Astrocyte (in vitro differentiated cells and primary cell): ENCODE results near the gene DCTN5. TPM values are rescaled to one million over a fixed set of nuclear protein-coding genes. Genes with fewer than 3 reads are reported as not detected.

Experiments
- DNase-seq: peaks from one replicate; pipeline ENCODE4 v3.0.0-alpha.2; 2010; ENCODE audit warnings: low read depth
- FAIRE-seq: peaks from 2 replicates; lab custom pipeline; 2011; peaks lifted over from hg19 to GRCh38; lab: Jason Lieb, UNC
- H2AFZ ChIP-seq: 2 replicates; pipeline ENCODE4 v1.6.0; 2012; ENCODE audit warnings: low read depth, low read length, inconsistent platforms
- H3K27ac ChIP-seq: 2 replicates; pipeline ENCODE4 v1.5.1; 2011; ENCODE audit warnings: low read depth, low read length, inconsistent platforms
- H3K27me3 ChIP-seq: 2 replicates; pipeline ENCODE4 v1.6.0; 2011; ENCODE audit warnings: low read length, inconsistent platforms; ENCODE audit not compliant: insufficient read depth
- H3K36me3 ChIP-seq: 2 replicates; pipeline ENCODE4 v1.5.1; 2011; ENCODE audit warnings: low read length, inconsistent platforms; ENCODE audit not compliant: insufficient read depth
- H3K4me1 ChIP-seq: 2 replicates; pipeline ENCODE4 v1.5.1; 2011; ENCODE audit warnings: low read length, inconsistent platforms; ENCODE audit not compliant: insufficient read depth
- H3K4me2 ChIP-seq: 2 replicates; pipeline ENCODE4 v1.6.0; 2012; ENCODE audit warnings: low read length, inconsistent platforms
- H3K4me3 ChIP-seq: 2 replicates; pipeline ENCODE4 v1.5.1; 2011; ENCODE audit warnings: low read depth, mild to moderate bottlenecking, low read length, inconsistent platforms; ENCODE audit not compliant: insufficient read depth
- H3K79me2 ChIP-seq: 2 replicates; pipeline ENCODE4 v1.6.0; 2012; ENCODE audit warnings: mild to moderate bottlenecking, low read length, inconsistent platforms; ENCODE audit not compliant: insufficient read depth
- H3K9ac ChIP-seq: 2 replicates; pipeline ENCODE4 v1.6.0; 2012; ENCODE audit warnings: mild to moderate bottlenecking, low read length, inconsistent platforms
- H3K9me3 ChIP-seq: 2 replicates; pipeline ENCODE4 v1.5.1; 2012; ENCODE audit warnings: low read depth, mild to moderate bottlenecking, low read length, inconsistent platforms; ENCODE audit not compliant: insufficient read depth
- H4K20me1 ChIP-seq: 2 replicates; pipeline ENCODE4 v1.6.0; 2012; ENCODE audit warnings: low read length, inconsistent platforms; ENCODE audit not compliant: insufficient read depth
- H3K27ac Mint-ChIP-seq: one replicate; pipeline ENCODE4 v1.8.0; 2021; ENCODE audit warnings: mild to moderate bottlenecking, mixed read lengths; ENCODE audit not compliant: unreplicated experiment
- H3K27me3 Mint-ChIP-seq: one replicate; pipeline ENCODE4 v1.8.0; 2021; ENCODE audit warnings: low read depth, mixed read lengths; ENCODE audit not compliant: unreplicated experiment
- H3K36me3 Mint-ChIP-seq: one replicate; pipeline ENCODE4 v1.8.0; 2021; ENCODE audit warnings: low read depth, mixed read lengths; ENCODE audit not compliant: unreplicated experiment
- H3K4me1 Mint-ChIP-seq: one replicate; pipeline ENCODE4 v1.8.0; 2021; ENCODE audit warnings: low read depth, mixed read lengths; ENCODE audit not compliant: unreplicated experiment
- H3K4me3 Mint-ChIP-seq: one replicate; pipeline ENCODE4 v1.8.0; 2021; ENCODE audit warnings: mild to moderate bottlenecking, moderate library complexity, mixed read lengths; ENCODE audit not compliant: unreplicated experiment
- H3K9me3 Mint-ChIP-seq: one replicate; pipeline ENCODE4 v1.8.0; 2021; ENCODE audit warnings: mild to moderate bottlenecking, mixed read lengths; ENCODE audit not compliant: unreplicated experiment
- EZH2 ChIP-seq: IDR thresholded peaks from 2 replicates; pipeline ENCODE4 v1.6.1; 2012; ENCODE audit warnings: mild to moderate bottlenecking, low read length, inconsistent platforms; ENCODE audit not compliant: insufficient read depth
- total RNA-seq: library from RNA; stranded (reverse); gene quantifications from 2 replicates; pipeline ENCODE4 v1.2.1, GENCODE V29; 2021
- TF ChIP-seq, protein P1 (sequence below): IDR thresholded peaks from 2 replicates; pipeline ENCODE4 v1.5.1; 2011; ENCODE audit warnings: low read depth, mild to moderate bottlenecking, inconsistent platforms, low read length, moderate library complexity; ENCODE audit not compliant: insufficient read depth

The DCTN5 gene
- total RNA-seq, 1 donor from 2014 or later = 117 TPM

- Histone ChIP-seq H3K36me3 (peaks cover 19% of the 10 kb centered on the region), H2AFZ (no peak overlapping the region), H3K79me2 (peaks cover 37% of the 10 kb centered on the region), H4K20me1 (peaks cover 47% of the 10 kb centered on the region), H3K4me3 (no peak overlapping the region), H3K9me3 (no peaks in the 10 kb centered on the region), H3K27ac (no peak overlapping the region), H3K9ac (no peak overlapping the region), H3K4me1 (peaks cover 23% of the 10 kb centered on the region), H3K27me3 (no peaks in the 10 kb centered on the region), H3K4me2 (no peak overlapping the region)
- DNase-seq = no peak
- TF ChIP-seq, protein P1, sequence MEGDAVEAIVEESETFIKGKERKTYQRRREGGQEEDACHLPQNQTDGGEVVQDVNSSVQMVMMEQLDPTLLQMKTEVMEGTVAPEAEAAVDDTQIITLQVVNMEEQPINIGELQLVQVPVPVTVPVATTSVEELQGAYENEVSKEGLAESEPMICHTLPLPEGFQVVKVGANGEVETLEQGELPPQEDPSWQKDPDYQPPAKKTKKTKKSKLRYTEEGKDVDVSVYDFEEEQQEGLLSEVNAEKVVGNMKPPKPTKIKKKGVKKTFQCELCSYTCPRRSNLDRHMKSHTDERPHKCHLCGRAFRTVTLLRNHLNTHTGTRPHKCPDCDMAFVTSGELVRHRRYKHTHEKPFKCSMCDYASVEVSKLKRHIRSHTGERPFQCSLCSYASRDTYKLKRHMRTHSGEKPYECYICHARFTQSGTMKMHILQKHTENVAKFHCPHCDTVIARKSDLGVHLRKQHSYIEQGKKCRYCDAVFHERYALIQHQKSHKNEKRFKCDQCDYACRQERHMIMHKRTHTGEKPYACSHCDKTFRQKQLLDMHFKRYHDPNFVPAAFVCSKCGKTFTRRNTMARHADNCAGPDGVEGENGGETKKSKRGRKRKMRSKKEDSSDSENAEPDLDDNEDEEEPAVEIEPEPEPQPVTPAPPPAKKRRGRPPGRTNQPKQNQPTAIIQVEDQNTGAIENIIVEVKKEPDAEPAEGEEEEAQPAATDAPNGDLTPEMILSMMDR = no peak
- no peak for TF ChIP-seq EZH2
- H3K4me1 Mint-ChIP-seq = peaks cover 9% of the 10 kb centered on the region
- no peaks in the 10 kb centered on the region for H3K9me3 Mint-ChIP-seq
- no peaks in the 10 kb centered on the region for H3K27me3 Mint-ChIP-seq
- FAIRE-seq = no peak
- H3K36me3 Mint-ChIP-seq = peaks cover 5% of the 10 kb centered on the region
- no peak overlapping the region for H3K4me3 Mint-ChIP-seq
- H3K27ac Mint-ChIP-seq = no peak overlapping the region
Observed at GRCh38 chr16:23676924-23677480, 35.7 kb downstream of the DCTN5 start.

DNA sequence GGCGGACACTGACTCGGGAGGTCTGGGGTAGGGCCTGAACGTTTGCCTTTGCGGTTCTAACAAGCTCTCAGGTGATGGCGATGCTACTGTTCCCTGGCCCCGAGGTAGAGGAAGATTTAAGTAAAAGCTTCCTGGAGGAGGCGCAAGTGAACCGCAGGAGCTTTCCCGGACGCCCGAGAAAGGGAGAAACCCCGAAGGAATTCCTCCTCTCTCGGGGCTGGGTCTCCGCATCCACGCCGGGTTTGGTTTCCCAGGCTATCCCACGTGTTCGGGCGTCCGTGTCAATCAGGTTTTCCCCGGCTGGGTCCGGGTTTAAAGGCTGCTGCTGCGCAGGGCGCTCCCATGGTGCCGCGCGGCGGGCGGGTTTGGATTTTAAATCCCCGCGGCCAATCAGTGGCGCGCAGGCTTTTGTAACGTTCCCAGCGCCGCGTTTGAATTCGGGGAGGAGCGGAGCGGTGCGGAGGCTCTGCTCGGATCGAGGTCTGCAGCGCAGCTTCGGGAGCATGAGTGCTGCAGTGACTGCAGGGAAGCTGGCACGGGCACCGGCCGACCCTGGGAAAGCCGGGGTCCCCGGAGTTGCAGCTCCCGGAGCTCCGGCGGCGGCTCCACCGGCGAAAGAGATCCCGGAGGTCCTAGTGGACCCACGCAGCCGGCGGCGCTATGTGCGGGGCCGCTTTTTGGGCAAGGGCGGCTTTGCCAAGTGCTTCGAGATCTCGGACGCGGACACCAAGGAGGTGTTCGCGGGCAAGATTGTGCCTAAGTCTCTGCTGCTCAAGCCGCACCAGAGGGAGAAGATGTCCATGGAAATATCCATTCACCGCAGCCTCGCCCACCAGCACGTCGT lies 37.4 kb downstream of the DCTN5 start, which contains the start of gene PLK1:
Gene PLK1, plus strand, starts transcription at position 460 of the 844 bp plus-strand sequence. Its CDS starts 44 bp downstream, at position 504.
- Mint-ChIP-seq H3K4me3 (peak within 1 kb of the TSS; percentile 86), H3K27ac (peak within 1 kb of the TSS; percentile 53), H3K9me3 (no peaks in the 10 kb centered on the region), H3K4me1 (peaks cover 9% of the 10 kb centered on the region), H3K36me3 (peaks cover 5% of the 10 kb centered on the region), H3K27me3 (no peaks in the 10 kb centered on the region)
- FAIRE-seq (no peak), DNase-seq (peak; percentile 63)
- H2AFZ ChIP-seq = peak within 1 kb of the TSS; percentile 67
- peaks cover 47% of the 10 kb centered on the region for H3K79me2 ChIP-seq
- H3K9me3 ChIP-seq = no peaks in the 10 kb centered on the region
- H3K4me2 ChIP-seq = peak within 1 kb of the TSS; percentile 97
- TF ChIP-seq, protein P1 = no peak
- no peaks in the 10 kb centered on the region for H3K27me3 ChIP-seq
- peaks cover 23% of the 10 kb centered on the region for H3K4me1 ChIP-seq
- peaks cover 52% of the 10 kb centered on the region for H4K20me1 ChIP-seq
- H3K9ac ChIP-seq = peak within 1 kb of the TSS; percentile 87
- peak within 1 kb of the TSS; percentile 90 for H3K4me3 ChIP-seq
- H3K36me3 ChIP-seq = peaks cover 14% of the 10 kb centered on the region
- H3K27ac ChIP-seq = peak within 1 kb of the TSS; percentile 61
